SK-N-SH treated with all-trans-retinoic acid at 6 μM for 48 hours (cell line): ENCODE data around the gene MARK1.

Source experiments
- ATAC-seq: fragments of 200-7000 bp; cut with Tn5 transposase; 3 replicates; pipeline ENCODE4 v1.9.1; 2020; ENCODE audit warnings: mild to moderate bottlenecking, moderate library complexity
- ARNTL ChIP-seq: fragments of 450-650 bp; formaldehyde crosslinking; IDR thresholded peaks from 2 replicates; pipeline ENCODE4 v1.5.0; 2020; ENCODE audit warnings: low read depth, mild to moderate bottlenecking, moderate library complexity, borderline replicate concordance
- BACH2 ChIP-seq: fragments of 250-450 bp; sonication (Bioruptor Pico); IDR thresholded peaks from 2 replicates; pipeline ENCODE4 v1.9.0; 2021; ENCODE audit warnings: mild to moderate bottlenecking, borderline replicate concordance
- CSDC2 ChIP-seq: fragments of 250-450 bp; sonication (Bioruptor Pico); IDR thresholded peaks from 2 replicates; pipeline ENCODE4 v1.5.0; 2020; ENCODE audit warnings: mild to moderate bottlenecking, moderate library complexity
- ESRRG ChIP-seq: fragments of 250-450 bp; sonication (Bioruptor Pico); IDR thresholded peaks from 2 replicates; pipeline ENCODE4 v1.6.1; 2021; ENCODE audit warnings: mild to moderate bottlenecking
- PPARA ChIP-seq: fragments of 250-450 bp; sonication (Bioruptor Pico); IDR thresholded peaks from 2 replicates; pipeline ENCODE4 v1.5.0; 2020; ENCODE audit warnings: mild to moderate bottlenecking, borderline replicate concordance
- SNAI2 ChIP-seq: fragments of 250-450 bp; sonication (Bioruptor Pico); IDR thresholded peaks from 2 replicates; pipeline ENCODE4 v1.5.0; 2020; ENCODE audit warnings: mild to moderate bottlenecking, moderate library complexity
- TCF4 ChIP-seq: fragments of 250-450 bp; sonication (Bioruptor Pico); IDR thresholded peaks from 2 replicates; pipeline ENCODE4 v1.8.0; 2021; ENCODE audit warnings: mild to moderate bottlenecking, moderate library complexity, borderline replicate concordance
- ZC3H10 ChIP-seq: fragments of 250-450 bp; sonication (Bioruptor Pico); IDR thresholded peaks from 2 replicates; pipeline ENCODE4 v1.5.1; 2021; ENCODE audit warnings: mild to moderate bottlenecking, moderate library complexity
- ZFP3 ChIP-seq: fragments of 250-450 bp; sonication (Bioruptor Pico); IDR thresholded peaks from 2 replicates; pipeline ENCODE4 v1.5.0; 2020; ENCODE audit warnings: mild to moderate bottlenecking, moderate library complexity
- ZFP30 ChIP-seq: fragments of 450-650 bp; formaldehyde crosslinking; IDR thresholded peaks from 2 replicates; pipeline ENCODE4 v1.5.0; 2022; ENCODE audit warnings: mild to moderate bottlenecking, moderate library complexity
- ZNF565 ChIP-seq: fragments of 450-650 bp; formaldehyde crosslinking; conservative IDR thresholded peaks from 2 replicates; pipeline ENCODE4 v1.5.0; 2020; ENCODE audit warnings: low read depth, mild to moderate bottlenecking, moderate library complexity
- ZNF70 ChIP-seq: fragments of 450-650 bp; formaldehyde crosslinking; IDR thresholded peaks from 2 replicates; pipeline ENCODE4 v1.5.0; 2020; ENCODE audit warnings: mild to moderate bottlenecking, moderate library complexity
- ZNF8 ChIP-seq: fragments of 450-650 bp; formaldehyde crosslinking; IDR thresholded peaks from 2 replicates; pipeline ENCODE4 v1.5.0; 2020; ENCODE audit warnings: mild to moderate bottlenecking, moderate library complexity
- TF ChIP-seq, protein P1 (sequence below): fragments of 250-450 bp; sonication (Bioruptor Pico); IDR thresholded peaks from 2 replicates; pipeline ENCODE4 v1.5.1; 2020; ENCODE audit warnings: low read depth, mild to moderate bottlenecking, moderate library complexity
- TF ChIP-seq, protein P2 (sequence below): fragments of 250-450 bp; sonication (Bioruptor Pico); IDR thresholded peaks from 2 replicates; pipeline ENCODE4 v1.5.1; 2021; ENCODE audit warnings: mild to moderate bottlenecking, moderate library complexity
- TF ChIP-seq, protein P3 (sequence below): fragments of 250-450 bp; sonication (Bioruptor Pico); IDR thresholded peaks from 2 replicates; pipeline ENCODE4 v1.8.0; 2020; ENCODE audit warnings: mild to moderate bottlenecking, moderate library complexity, borderline replicate concordance

The MARK1 gene

DNA sequence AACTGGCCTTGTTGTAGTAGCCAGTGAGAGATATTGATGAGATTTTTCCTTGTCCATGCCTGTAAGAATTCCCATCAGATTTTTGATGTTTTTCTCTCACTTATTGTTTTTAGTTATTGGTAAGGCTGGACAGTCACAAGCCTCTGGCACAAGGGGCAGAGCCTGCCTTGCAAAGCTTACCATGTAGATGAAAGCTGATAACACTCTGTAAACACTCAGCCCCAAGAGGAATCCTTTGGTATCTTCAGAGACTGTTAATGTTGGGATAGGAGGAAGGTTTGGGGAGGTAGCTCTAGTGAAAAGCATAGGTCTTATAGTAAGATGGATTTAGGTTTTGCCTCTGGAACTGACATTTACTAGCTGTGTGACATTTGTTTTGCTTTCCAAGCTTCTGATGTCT, 37.7 kb downstream of the MARK1 start:
- TF ChIP-seq, protein P1, sequence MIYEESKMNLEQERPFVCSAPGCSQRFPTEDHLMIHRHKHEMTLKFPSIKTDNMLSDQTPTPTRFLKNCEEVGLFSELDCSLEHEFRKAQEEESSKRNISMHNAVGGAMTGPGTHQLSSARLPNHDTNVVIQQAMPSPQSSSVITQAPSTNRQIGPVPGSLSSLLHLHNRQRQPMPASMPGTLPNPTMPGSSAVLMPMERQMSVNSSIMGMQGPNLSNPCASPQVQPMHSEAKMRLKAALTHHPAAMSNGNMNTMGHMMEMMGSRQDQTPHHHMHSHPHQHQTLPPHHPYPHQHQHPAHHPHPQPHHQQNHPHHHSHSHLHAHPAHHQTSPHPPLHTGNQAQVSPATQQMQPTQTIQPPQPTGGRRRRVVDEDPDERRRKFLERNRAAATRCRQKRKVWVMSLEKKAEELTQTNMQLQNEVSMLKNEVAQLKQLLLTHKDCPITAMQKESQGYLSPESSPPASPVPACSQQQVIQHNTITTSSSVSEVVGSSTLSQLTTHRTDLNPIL (CRISPR knock-in tag), result no peak
- TF ChIP-seq ZFP30 (CRISPR knock-in tag) (no peak), ZFP3 (no peak), ZNF8 (CRISPR knock-in tag) (no peak)
- TF ChIP-seq, protein P2, sequence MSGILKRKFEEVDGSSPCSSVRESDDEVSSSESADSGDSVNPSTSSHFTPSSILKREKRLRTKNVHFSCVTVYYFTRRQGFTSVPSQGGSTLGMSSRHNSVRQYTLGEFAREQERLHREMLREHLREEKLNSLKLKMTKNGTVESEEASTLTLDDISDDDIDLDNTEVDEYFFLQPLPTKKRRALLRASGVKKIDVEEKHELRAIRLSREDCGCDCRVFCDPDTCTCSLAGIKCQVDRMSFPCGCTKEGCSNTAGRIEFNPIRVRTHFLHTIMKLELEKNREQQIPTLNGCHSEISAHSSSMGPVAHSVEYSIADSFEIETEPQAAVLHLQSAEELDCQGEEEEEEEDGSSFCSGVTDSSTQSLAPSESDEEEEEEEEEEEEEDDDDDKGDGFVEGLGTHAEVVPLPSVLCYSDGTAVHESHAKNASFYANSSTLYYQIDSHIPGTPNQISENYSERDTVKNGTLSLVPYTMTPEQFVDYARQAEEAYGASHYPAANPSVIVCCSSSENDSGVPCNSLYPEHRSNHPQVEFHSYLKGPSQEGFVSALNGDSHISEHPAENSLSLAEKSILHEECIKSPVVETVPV (CRISPR knock-in tag), result no peak
- TF ChIP-seq, all 23 proteins: peak for 0
- peak; percentile 43; the same call in 1 of the 3 replicates for ATAC-seq

DNA sequence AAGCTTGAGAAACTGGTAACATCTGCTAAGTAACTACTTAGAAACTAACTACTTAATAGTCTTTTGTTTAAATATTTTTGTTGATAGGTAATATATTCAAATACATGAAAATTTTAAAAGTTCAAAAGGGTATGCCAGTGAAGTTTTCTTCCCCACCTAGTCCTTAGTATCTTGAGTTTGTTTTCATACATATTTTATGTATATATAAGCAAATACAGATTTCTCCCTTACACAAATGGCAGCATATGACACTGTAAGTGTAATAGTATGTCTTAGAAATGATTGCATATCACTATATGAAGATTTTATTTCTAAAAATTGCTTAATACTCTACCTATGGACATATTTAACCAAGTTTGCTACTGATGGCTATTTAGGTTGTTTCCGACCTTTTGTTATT, 38.9 kb downstream of the MARK1 start:
- ATAC-seq, result no peak
- TF ChIP-seq, protein P3, sequence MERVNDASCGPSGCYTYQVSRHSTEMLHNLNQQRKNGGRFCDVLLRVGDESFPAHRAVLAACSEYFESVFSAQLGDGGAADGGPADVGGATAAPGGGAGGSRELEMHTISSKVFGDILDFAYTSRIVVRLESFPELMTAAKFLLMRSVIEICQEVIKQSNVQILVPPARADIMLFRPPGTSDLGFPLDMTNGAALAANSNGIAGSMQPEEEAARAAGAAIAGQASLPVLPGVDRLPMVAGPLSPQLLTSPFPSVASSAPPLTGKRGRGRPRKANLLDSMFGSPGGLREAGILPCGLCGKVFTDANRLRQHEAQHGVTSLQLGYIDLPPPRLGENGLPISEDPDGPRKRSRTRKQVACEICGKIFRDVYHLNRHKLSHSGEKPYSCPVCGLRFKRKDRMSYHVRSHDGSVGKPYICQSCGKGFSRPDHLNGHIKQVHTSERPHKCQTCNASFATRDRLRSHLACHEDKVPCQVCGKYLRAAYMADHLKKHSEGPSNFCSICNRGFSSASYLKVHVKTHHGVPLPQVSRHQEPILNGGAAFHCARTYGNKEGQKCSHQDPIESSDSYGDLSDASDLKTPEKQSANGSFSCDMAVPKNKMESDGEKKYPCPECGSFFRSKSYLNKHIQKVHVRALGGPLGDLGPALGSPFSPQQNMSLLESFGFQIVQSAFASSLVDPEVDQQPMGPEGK (CRISPR knock-in tag), result no peak
- TF ChIP-seq, protein P2 (CRISPR knock-in tag), result no peak
- TF ChIP-seq ESRRG (CRISPR knock-in tag) (no peak), ZNF565 (CRISPR knock-in tag) (no peak), SNAI2 (CRISPR knock-in tag) (no peak), ZNF70 (CRISPR knock-in tag) (no peak), ARNTL (CRISPR knock-in tag) (no peak), CSDC2 (CRISPR knock-in tag) (no peak), ZC3H10 (CRISPR knock-in tag) (no peak)

DNA sequence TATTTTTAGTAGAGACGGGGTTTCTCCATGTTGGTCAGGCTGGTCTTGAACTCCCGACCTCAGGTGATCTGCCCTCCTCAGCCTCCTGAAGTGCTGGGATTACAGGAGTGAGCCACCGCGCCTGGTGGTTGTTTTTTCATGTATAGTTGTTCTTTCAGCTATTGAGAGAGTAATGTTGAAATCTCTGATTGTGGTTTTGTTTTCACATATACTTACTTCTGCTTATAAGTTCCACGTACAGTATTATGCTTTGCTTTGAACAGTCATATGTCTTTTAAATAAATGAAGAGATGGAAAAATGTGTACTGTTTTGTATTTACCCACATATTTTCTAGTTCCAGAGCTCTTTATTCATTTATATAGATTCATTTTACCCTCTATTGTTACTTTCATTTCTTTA, 44.5 kb downstream of the MARK1 start:
- TF ChIP-seq, protein P3 (CRISPR knock-in tag), result no peak
- TF ChIP-seq TCF4 (CRISPR knock-in tag) (no peak), ARNTL (CRISPR knock-in tag) (no peak), ESRRG (CRISPR knock-in tag) (no peak), ZC3H10 (CRISPR knock-in tag) (no peak), BACH2 (no peak), PPARA (no peak), ZFP3 (no peak), CSDC2 (CRISPR knock-in tag) (no peak)
- ATAC-seq, result no peak

DNA sequence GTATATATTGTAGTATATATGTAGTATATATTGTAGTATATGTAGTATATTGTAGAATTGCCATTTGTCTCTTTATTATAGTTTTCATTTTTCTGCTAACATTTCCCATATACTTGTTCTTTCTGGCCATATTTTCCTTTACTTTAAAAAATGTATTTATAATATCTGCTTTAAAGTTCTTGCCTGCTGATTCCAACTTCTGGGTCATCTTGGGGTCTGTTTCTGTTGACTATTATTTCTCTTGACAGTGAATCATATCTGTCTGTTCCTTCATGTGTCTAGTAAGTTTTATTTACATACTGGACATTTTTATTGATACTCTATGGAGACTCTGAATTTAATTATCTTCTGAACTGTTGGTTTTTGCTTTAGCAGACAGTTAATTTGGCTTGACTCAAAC, 45.9 kb downstream of the MARK1 start:
- no peak for ATAC-seq
- TF ChIP-seq, protein P1 (CRISPR knock-in tag), result no peak
- TF ChIP-seq CSDC2 (CRISPR knock-in tag) (no peak), BACH2 (no peak)
